GM19438 (cell line): Measurements from ENCODE around the gene MAN2A1.
"Not testable (repeated sequence)": the region's sequence is repeated elsewhere in the genome, so short reads cannot be mapped to it uniquely, and the experiment has no call there.

Experiments used
- ATAC-seq: cut with Tn5 transposase; IDR thresholded peaks from one replicate; pipeline ENCODE4 v1.9.1; 2021; ENCODE audit warnings: low read depth; ENCODE audit not compliant: unreplicated experiment

Gene MAN2A1

GRCh38 chr5:109748546-109748945 is 58.8 kb downstream of the MAN2A1 start:
- ATAC-seq, result no peak

- ATAC-seq, result no peak
These were observed 60.7 kb downstream of the MAN2A1 start for GRCh38 chr5:109750463-109750862.

DNA sequence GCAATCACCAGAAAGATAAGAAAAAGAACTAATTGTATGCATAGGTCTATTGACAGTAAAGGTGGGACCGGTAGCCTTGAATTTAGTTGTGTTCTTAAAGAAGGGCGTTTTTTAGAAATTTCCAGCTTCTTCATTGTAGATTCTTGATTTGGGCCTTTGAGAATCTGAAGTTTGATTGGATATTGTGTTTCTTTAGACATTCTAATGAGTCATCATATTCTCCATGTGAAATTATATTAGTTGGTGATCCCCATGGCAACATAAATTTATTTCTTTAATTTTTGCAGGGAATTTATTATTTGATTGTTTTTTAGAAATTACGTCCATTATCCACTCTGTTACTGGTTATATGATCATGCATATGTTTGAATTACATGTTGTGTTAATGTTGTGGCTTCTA is 63.6 kb downstream of the MAN2A1 start:
- ATAC-seq, result no peak

- no peak for ATAC-seq
These were observed 64.6 kb downstream of the MAN2A1 start for GRCh38 chr5:109754319-109754718.

GRCh38 chr5:109755761-109756160 is 66.0 kb downstream of the MAN2A1 start:
- no peak for ATAC-seq

DNA sequence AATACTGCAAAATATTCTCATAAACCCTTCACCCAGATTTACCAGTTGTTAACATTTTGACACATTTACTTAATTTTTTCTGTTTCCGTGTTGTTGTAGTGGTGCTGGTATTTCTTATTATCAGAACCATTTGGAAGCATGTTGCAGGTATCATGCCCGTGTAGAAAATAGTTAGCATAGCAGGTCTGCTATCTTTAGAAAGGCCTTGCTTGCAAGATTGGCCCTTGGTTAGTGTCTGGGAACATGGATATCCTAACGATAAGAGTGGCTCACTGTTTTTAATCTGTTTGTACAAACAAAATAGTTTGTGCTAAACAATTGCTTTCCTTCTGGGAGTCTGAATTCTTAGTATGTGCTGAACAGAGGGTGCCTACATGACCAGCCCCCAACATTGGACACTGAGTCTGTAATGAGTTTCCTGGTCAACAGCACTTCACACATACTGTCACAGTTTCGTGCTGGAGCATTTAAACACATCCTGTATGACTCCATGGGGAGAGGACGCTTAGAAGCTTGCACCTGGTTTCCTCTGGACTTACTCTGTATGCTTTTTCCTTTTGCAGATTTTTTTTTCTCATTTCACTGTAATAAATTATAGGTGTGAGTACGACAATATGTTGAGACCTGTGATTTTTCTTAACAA is 66.9 kb downstream of the MAN2A1 start:
- ATAC-seq, result no peak

- no peak for ATAC-seq
These were observed 67.8 kb downstream of the MAN2A1 start for GRCh38 chr5:109757490-109757889.

- no peak for ATAC-seq
These were observed 69.6 kb downstream of the MAN2A1 start for GRCh38 chr5:109759306-109759705.

- not testable (repeated sequence) for ATAC-seq
These were observed 70.4 kb downstream of the MAN2A1 start for GRCh38 chr5:109760130-109760529.

DNA sequence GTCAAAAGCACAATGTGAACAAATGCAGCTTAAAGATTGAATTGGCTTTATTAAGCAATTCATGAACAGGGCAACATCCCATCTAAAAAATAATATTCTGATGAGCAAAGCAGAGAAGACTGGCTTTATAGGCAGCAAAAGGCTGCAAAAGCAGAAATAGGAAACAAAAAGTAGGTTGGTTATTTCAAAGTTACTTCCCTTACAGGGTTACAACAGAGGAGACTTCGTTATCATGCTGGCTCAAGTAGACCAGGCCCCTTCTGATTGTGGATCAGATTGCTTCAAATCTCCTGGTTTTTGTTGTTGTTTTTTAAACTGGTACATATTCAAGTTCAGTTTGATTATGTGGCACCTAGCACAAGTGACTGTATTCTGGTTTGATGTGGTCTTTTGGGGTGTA is 73.1 kb downstream of the MAN2A1 start:
- ATAC-seq, result no peak

DNA sequence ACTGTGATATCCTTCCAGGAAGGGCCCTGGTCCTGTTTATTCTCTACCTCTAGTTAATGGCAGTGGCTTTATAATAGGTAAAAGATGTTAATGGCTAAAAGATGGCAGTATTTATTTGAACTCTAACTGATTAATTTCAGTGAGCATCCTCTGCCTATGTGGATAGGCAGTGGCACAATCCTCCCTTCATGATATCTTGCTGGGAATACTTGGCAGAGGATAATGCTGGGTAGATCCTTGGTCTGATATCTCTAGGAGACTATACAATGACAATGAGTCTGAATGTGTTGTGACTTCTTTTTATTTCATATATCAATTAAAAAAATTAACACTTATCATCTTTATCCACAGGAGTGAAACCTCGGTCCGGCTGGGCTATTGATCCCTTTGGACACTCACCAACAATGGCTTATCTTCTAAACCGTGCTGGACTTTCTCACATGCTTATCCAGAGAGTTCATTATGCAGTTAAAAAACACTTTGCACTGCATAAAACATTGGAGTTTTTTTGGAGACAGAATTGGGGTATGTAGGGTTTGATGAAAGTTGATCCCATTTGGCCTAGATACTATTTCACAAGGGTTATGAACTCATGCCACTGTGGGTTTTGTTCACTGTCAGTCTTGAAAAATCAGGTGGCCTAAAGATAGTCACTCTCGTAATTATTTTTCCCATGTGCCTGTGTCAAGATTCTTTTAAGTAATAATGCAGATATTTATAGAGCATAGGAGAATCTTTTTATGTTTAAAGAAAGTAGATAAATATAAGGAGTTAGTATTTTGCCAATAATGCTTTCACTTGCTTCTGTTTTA is 77.7 kb downstream of the MAN2A1 start:
- ATAC-seq, result no peak

DNA sequence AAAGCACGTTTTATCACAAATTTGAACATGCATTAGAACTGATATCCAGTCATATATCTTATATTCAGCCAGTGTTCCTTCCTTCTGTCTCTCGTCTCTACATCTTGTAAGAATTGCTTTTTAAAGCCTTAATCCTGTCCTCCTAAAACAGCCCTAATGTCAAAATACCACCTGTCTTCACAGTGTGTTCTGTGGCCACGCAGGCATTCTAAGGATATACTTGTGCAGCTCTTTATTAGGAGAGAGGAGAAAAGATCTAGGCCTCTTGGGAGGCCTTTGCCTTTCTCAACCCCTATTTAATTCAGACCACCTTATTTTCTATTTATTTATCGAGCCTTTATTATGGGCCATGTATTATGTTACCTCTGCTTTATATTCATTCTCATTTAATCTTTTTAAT is 78.3 kb downstream of the MAN2A1 start:
- no peak for ATAC-seq

- ATAC-seq, result no peak
These were observed 80.0 kb downstream of the MAN2A1 start for GRCh38 chr5:109769597-109770291.

GRCh38 chr5:109775130-109775529 is 85.4 kb downstream of the MAN2A1 start:
- no peak for ATAC-seq

GRCh38 chr5:109779036-109779735 is 89.5 kb downstream of the MAN2A1 start:
- ATAC-seq, result no peak

GRCh38 chr5:109784687-109785086 is 95.0 kb downstream of the MAN2A1 start:
- no peak for ATAC-seq

- no peak for ATAC-seq
These were observed 96.6 kb downstream of the MAN2A1 start for GRCh38 chr5:109786206-109786855.

GRCh38 chr5:109788596-109788995 is 98.9 kb downstream of the MAN2A1 start:
- peak; percentile 94 for ATAC-seq

- no peak for ATAC-seq
These were observed 102.9 kb downstream of the MAN2A1 start for GRCh38 chr5:109792613-109793012.

- ATAC-seq, result no peak
These were observed 114.1 kb downstream of the MAN2A1 start for GRCh38 chr5:109803854-109804253.
